ENCODE results near the gene FOXD4L4. TPM values are rescaled to one million over a fixed set of nuclear protein-coding genes. Genes with fewer than 3 reads are reported as not detected.
"Not testable (repeated sequence)": the region's sequence is repeated elsewhere in the genome, so short reads cannot be mapped to it uniquely, and the experiment has no call there.

FOXD4L4 gene
- 0.18 and 0.34 TPM in 2 replicates for total RNA-seq (2014; rRNA removed; shearing (Covaris generic))

DNA sequence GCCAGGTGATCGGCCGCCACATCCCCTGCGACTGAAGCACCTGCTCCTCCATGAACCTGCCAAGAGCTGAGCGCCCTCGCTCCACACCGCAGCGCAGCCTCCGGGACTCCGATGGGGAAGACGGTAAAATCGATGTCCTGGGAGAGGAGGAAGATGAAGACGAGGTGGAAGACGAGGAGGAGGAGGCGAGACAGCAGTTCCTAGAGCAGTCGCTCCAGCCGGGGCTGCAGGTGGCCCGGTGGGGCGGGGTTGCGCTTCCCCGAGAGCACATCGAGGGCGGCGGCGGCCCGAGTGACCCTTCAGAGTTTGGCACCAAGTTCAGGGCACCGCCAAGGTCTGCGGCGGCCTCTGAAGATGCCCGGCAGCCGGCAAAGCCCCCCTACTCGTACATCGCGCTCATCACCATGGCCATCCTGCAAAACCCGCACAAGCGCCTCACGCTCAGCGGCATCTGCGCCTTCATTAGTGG lies at the start of gene FOXD4L4:
Gene FOXD4L4 (plus strand): TSS at position 51 of the 469 bp plus-strand sequence. CDS start 0 bp downstream, at position 51.
- DNase-seq (ENCODE audit: low read depth) = not testable (repeated sequence)

GRCh38 chr9:65703550-65703949 lies 33.4 kb upstream of the FOXD4L4 start:
- not testable (repeated sequence) for DNase-seq (ENCODE audit: low read depth)

DNA sequence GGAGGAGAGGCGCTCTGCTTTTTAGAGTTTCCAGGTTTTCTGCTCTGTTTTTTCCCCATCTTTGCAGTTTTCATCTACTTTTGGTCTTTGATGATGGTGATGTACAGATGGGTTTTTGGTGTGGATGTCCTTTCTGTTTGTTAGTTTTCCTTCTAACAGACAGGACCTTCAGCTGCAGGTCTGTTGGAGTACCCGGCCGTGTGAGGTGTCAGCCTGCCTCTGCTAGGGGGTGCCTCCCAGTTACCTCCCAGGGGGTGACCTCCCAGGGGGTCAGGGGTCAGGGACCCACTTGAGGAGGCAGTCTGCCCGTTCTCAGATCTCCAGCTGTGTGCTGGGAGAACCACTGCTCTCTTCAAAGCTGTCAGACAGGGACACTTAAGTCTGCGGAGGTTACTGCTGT lies 22.5 kb upstream of the FOXD4L4 start:
- not testable (repeated sequence) for DNase-seq (ENCODE audit: low read depth)

- not testable (repeated sequence) for DNase-seq (ENCODE audit: low read depth)
Measured at GRCh38 chr9:65738133-65738532, 1.2 kb downstream of the FOXD4L4 start.

Other genes starting within 250 kb of the FOXD4L4 start
- gene ZNG1E, start 61.2 kb upstream of the FOXD4L4 start, total RNA-seq (2014; rRNA removed; shearing (Covaris generic)) = 93.6 and 105 TPM in 2 replicates